Liver (tissue), 3 donors: Measurements from ENCODE around the gene FILIP1L.

Experiments
- CTCF ChIP-seq: fragments of 150-350 bp; IDR thresholded peaks from 2 replicates; pipeline ENCODE4 v1.5.1; 2017; ENCODE audit warnings: improper control_type of control experiment, low read depth, low read length; ENCODE audit not compliant: missing input control
- RAD21 ChIP-seq, 2 donors: IDR thresholded peaks; 2 replicates each; pipeline ENCODE4 v1.6.1; 2016; ENCODE audit warnings: antibody characterized with exemption in 2 of 2, mild to moderate bottlenecking in 2 of 2
- REST ChIP-seq: IDR thresholded peaks from 2 replicates; pipeline ENCODE4 v1.6.1; 2016; ENCODE audit warnings: antibody characterized with exemption, mild to moderate bottlenecking
- TAF1 ChIP-seq: conservative IDR thresholded peaks from 2 replicates; pipeline ENCODE4 v1.6.1; 2016; ENCODE audit warnings: antibody characterized with exemption, mild to moderate bottlenecking
- YY1 ChIP-seq: IDR thresholded peaks from 2 replicates; pipeline ENCODE4 v1.6.1; 2016; ENCODE audit warnings: antibody characterized with exemption, mild to moderate bottlenecking
- donor health status: healthy.
- donor health status: healthy.

DNA sequence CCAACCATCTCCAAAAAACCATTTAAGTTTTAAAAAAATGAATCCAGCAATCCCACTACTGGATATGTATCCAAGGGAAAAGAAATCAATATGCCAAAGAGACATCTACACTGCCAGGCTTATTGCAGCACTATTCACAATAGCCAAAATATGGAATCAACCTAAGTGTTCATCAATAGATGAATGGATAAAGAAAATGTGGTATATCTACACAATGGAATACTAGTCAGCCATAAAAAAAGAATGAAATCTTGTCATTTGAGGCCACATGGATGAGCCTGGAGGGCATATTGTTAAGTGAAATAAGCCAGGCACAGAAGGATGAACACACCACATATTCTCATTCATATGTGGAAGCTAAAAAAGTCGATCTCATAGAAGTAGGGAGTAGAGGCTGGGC, 136.1 kb downstream of the FILIP1L start:
- TF ChIP-seq CTCF (no peak), RAD21 (IDR thresholded peaks at IDR 0.05) (no peak), REST (no peak), TAF1 (no peak), YY1 (no peak)
